NB4 (cell line): ENCODE results near the gene SH2D6.

ENCODE experiments used
- DNase-seq: peaks from one replicate; pipeline ENCODE4 v3.0.0; 2010; ENCODE audit warnings: low read depth
- H3K4me3 ChIP-seq: one replicate; pipeline ENCODE4 v1.5.1; 2011; ENCODE audit warnings: mild to moderate bottlenecking, low read depth, low read length, moderate library complexity
- CTCF ChIP-seq: IDR thresholded peaks from one replicate; pipeline ENCODE4 v1.5.1; 2012; ENCODE audit warnings: low read depth, low read length
- MYC ChIP-seq: IDR thresholded peaks from 2 replicates; pipeline ENCODE4 v1.6.1; 2011; ENCODE audit warnings: low read depth, low read length
- POLR2A ChIP-seq: IDR thresholded peaks from 2 replicates; pipeline ENCODE4 v1.6.1; 2011; ENCODE audit warnings: mild to moderate bottlenecking; ENCODE audit not compliant: insufficient read length; ENCODE audit errors: extremely low read depth
- TF ChIP-seq, protein P1 (sequence below): IDR thresholded peaks from 2 replicates; pipeline ENCODE4 v1.6.1; 2011; ENCODE audit warnings: low read depth, low read length

Gene SH2D6

GRCh38 chr2:85388878-85389538 is 29.5 kb upstream of the SH2D6 start:
- no peak for TF ChIP-seq MYC
- TF ChIP-seq CTCF: no peak
- TF ChIP-seq, protein P1, sequence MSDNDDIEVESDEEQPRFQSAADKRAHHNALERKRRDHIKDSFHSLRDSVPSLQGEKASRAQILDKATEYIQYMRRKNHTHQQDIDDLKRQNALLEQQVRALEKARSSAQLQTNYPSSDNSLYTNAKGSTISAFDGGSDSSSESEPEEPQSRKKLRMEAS: no peak
- no peak for DNase-seq
- no peak overlapping the region for H3K4me3 ChIP-seq

DNA sequence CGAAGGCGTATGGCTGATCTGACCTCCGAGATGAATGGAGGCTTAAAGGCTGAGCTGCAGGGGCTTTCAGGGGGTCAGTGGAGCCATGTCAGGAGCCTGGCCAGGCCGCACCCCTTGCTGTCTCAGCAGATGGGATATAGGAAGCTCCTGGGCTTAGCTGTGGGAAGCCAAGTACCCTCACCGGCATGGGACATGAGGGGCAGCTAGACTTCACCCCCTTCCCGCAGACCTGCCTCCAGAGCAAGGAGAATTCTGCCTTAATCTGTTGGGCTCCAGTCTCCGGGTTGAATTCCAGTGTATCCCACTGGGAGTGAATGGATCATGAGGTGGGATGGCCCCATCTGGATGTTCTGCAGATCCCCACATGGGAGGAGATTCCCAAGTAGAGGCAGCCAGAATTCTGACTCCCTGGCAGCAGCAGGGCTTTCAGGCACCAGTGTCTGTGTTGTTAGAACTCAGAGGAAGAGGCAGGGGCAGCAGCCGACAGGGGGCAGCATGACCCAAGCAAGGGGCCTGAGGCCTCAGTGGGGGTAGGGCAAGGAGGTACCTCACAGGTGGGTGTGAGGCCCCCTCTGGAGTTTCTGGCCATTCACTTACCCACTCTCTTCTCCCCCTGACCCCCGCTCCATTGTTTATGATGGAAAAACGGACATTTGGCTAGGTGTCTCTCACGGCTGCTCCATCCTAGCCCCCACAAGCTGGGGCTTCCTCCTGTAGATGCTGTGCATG is 27.4 kb upstream of the SH2D6 start:
- TF ChIP-seq, protein P1: no peak
- TF ChIP-seq POLR2A: no peak
- 0 out of 2 replicates have a peak, but pooled peaks have one; percentile 7 for TF ChIP-seq MYC
- TF ChIP-seq CTCF: peak; percentile 87
- peak; percentile 73 for DNase-seq
- H3K4me3 ChIP-seq: no peak overlapping the region

- no peak overlapping the region for H3K4me3 ChIP-seq
- TF ChIP-seq, protein P1: no peak
- no peak for TF ChIP-seq POLR2A
- TF ChIP-seq MYC: no peak
- TF ChIP-seq CTCF: no peak
- DNase-seq: no peak
Measured at GRCh38 chr2:85393836-85394235, 24.7 kb upstream of the SH2D6 start.

GRCh38 chr2:85394261-85394681 is 24.2 kb upstream of the SH2D6 start:
- H3K4me3 ChIP-seq: no peak overlapping the region
- DNase-seq: no peak
- TF ChIP-seq MYC (no peak), CTCF (no peak), POLR2A (no peak)
- TF ChIP-seq, protein P1: no peak

GRCh38 chr2:85394976-85395375 is 23.5 kb upstream of the SH2D6 start:
- TF ChIP-seq, protein P1: no peak
- TF ChIP-seq MYC (no peak), POLR2A (no peak), CTCF (no peak)
- H3K4me3 ChIP-seq: no peak overlapping the region
- DNase-seq: no peak
